Loucy (cell line): ENCODE measurements around the gene MBD4.

Source experiments
- EZH2phosphoT487 ChIP-seq: fragments of 200-600 bp; IDR thresholded peaks from 2 replicates; pipeline ENCODE4 v1.6.1; 2018; ENCODE audit warnings: antibody characterized with exemption, mild to moderate bottlenecking, moderate library complexity, borderline replicate concordance
- TF ChIP-seq, protein P1 (sequence below): fragments of 200-600 bp; sonication (generic); conservative IDR thresholded peaks from 2 replicates; pipeline ENCODE4 v1.5.1; 2014; ENCODE audit warnings: mild to moderate bottlenecking, antibody characterized with exemption, low read length

GRCh38 chr3:129432671-129433070 is 7.1 kb downstream of the MBD4 start:
- TF ChIP-seq, protein P1, sequence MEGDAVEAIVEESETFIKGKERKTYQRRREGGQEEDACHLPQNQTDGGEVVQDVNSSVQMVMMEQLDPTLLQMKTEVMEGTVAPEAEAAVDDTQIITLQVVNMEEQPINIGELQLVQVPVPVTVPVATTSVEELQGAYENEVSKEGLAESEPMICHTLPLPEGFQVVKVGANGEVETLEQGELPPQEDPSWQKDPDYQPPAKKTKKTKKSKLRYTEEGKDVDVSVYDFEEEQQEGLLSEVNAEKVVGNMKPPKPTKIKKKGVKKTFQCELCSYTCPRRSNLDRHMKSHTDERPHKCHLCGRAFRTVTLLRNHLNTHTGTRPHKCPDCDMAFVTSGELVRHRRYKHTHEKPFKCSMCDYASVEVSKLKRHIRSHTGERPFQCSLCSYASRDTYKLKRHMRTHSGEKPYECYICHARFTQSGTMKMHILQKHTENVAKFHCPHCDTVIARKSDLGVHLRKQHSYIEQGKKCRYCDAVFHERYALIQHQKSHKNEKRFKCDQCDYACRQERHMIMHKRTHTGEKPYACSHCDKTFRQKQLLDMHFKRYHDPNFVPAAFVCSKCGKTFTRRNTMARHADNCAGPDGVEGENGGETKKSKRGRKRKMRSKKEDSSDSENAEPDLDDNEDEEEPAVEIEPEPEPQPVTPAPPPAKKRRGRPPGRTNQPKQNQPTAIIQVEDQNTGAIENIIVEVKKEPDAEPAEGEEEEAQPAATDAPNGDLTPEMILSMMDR, result no peak
- no peak for TF ChIP-seq EZH2phosphoT487
